ENCODE results near the gene TWIST2. TPM values are rescaled to one million over a fixed set of nuclear protein-coding genes. Genes with fewer than 3 reads are reported as not detected.

The TWIST2 gene
- total RNA-seq, 2 experiments from 2014 or later, result not detected

- CTCF ChIA-PET, result no interaction called here
- peaks cover 3% of the 10 kb centered on the region for H3K9me3 Mint-ChIP-seq (ENCODE audit: low read depth)
Observed at GRCh38 chr2:238865744-238866355, 18.0 kb downstream of the TWIST2 start.

GRCh38 chr2:238866656-238867277 lies 18.9 kb downstream of the TWIST2 start:
- DNase-seq, result no peak
- H3K27me3 Mint-ChIP-seq, result peaks cover 3% of the 10 kb centered on the region
- H3K27ac Mint-ChIP-seq, result no peak overlapping the region
- peaks cover 1% of the 10 kb centered on the region for H3K36me3 Mint-ChIP-seq
- H3K4me1 Mint-ChIP-seq, result peaks cover 5% of the 10 kb centered on the region
- CTCF ChIA-PET, result no interaction called here
- no peak overlapping the region for H3K4me3 Mint-ChIP-seq
- no peak for ATAC-seq
- H3K9me3 Mint-ChIP-seq (ENCODE audit: low read depth), result peaks cover 3% of the 10 kb centered on the region

More at GRCh38 chr2:238865744-238866355, 18.0 kb downstream of the TWIST2 start:
- H3K27ac Mint-ChIP-seq, result no peak overlapping the region
- no peak overlapping the region for H3K4me3 Mint-ChIP-seq
- H3K27me3 Mint-ChIP-seq, result peaks cover 3% of the 10 kb centered on the region
- peaks cover 1% of the 10 kb centered on the region for H3K36me3 Mint-ChIP-seq
- DNase-seq (no peak), ATAC-seq (no peak)
- peaks cover 5% of the 10 kb centered on the region for H3K4me1 Mint-ChIP-seq

- Mint-ChIP-seq H3K9me3 (ENCODE audit: low read depth) (peaks cover 3% of the 10 kb centered on the region), H3K4me3 (no peak overlapping the region), H3K4me1 (peaks cover 5% of the 10 kb centered on the region), H3K36me3 (peaks cover 1% of the 10 kb centered on the region), H3K27ac (no peak overlapping the region), H3K27me3 (peaks cover 3% of the 10 kb centered on the region)
- ATAC-seq, result no peak
- CTCF ChIA-PET, result no interaction called here
- no peak for DNase-seq
Observed at GRCh38 chr2:238868067-238868524, 20.2 kb downstream of the TWIST2 start.

GRCh38 chr2:238868616-238869292 lies 20.9 kb downstream of the TWIST2 start:
- no peak for DNase-seq
- CTCF ChIA-PET, result no interaction called here
- ATAC-seq, result no peak
- Mint-ChIP-seq H3K27me3 (peaks cover 3% of the 10 kb centered on the region), H3K27ac (no peak overlapping the region), H3K36me3 (peaks cover 1% of the 10 kb centered on the region), H3K4me1 (peaks cover 5% of the 10 kb centered on the region), H3K9me3 (ENCODE audit: low read depth) (peaks cover 3% of the 10 kb centered on the region), H3K4me3 (no peak overlapping the region)

GRCh38 chr2:238869293-238870124 lies 21.6 kb downstream of the TWIST2 start:
- peaks cover 2% of the 10 kb centered on the region for H3K4me1 Mint-ChIP-seq
- DNase-seq, result no peak
- CTCF ChIA-PET, result no interaction called here
- peak; percentile 54 for ATAC-seq
- H3K36me3 Mint-ChIP-seq, result peaks cover 1% of the 10 kb centered on the region
- peak overlapping the region; percentile 35 for H3K27ac Mint-ChIP-seq
- H3K9me3 Mint-ChIP-seq (ENCODE audit: low read depth), result peaks cover 3% of the 10 kb centered on the region
- H3K27me3 Mint-ChIP-seq, result no peaks in the 10 kb centered on the region
- H3K4me3 Mint-ChIP-seq, result no peak overlapping the region

- CTCF ChIA-PET, result no interaction called here
- no peak for ATAC-seq
- Mint-ChIP-seq H3K4me3 (no peak overlapping the region), H3K27ac (no peak overlapping the region), H3K27me3 (no peaks in the 10 kb centered on the region), H3K4me1 (peaks cover 2% of the 10 kb centered on the region), H3K36me3 (peaks cover 1% of the 10 kb centered on the region), H3K9me3 (ENCODE audit: low read depth) (peaks cover 3% of the 10 kb centered on the region)
- no peak for DNase-seq
Observed at GRCh38 chr2:238870261-238870660, 22.4 kb downstream of the TWIST2 start.

GRCh38 chr2:238872026-238872425 lies 24.1 kb downstream of the TWIST2 start:
- peaks cover 3% of the 10 kb centered on the region for H3K9me3 Mint-ChIP-seq (ENCODE audit: low read depth)
- ATAC-seq, result no peak
- no peak overlapping the region for H3K27ac Mint-ChIP-seq
- CTCF ChIA-PET, result no interaction called here
- no peak for DNase-seq
- peaks cover 3% of the 10 kb centered on the region for H3K27me3 Mint-ChIP-seq
- H3K4me3 Mint-ChIP-seq, result no peak overlapping the region
- H3K4me1 Mint-ChIP-seq, result peaks cover 2% of the 10 kb centered on the region
- H3K36me3 Mint-ChIP-seq, result peaks cover 1% of the 10 kb centered on the region

GRCh38 chr2:238872628-238873380 lies 24.9 kb downstream of the TWIST2 start:
- no peak overlapping the region for H3K4me3 Mint-ChIP-seq
- CTCF ChIA-PET, result no interaction called here
- H3K27ac Mint-ChIP-seq, result no peak overlapping the region
- H3K36me3 Mint-ChIP-seq, result peaks cover 1% of the 10 kb centered on the region
- no peak for DNase-seq
- peaks cover 2% of the 10 kb centered on the region for H3K4me1 Mint-ChIP-seq
- H3K9me3 Mint-ChIP-seq (ENCODE audit: low read depth), result peaks cover 3% of the 10 kb centered on the region
- peaks cover 3% of the 10 kb centered on the region for H3K27me3 Mint-ChIP-seq
- no peak for ATAC-seq

GRCh38 chr2:238873381-238873801 lies 25.5 kb downstream of the TWIST2 start:
- peaks cover 3% of the 10 kb centered on the region for H3K27me3 Mint-ChIP-seq
- ATAC-seq, result no peak
- CTCF ChIA-PET, result no interaction called here
- H3K27ac Mint-ChIP-seq, result no peak overlapping the region
- H3K4me3 Mint-ChIP-seq, result no peak overlapping the region
- peaks cover 1% of the 10 kb centered on the region for H3K36me3 Mint-ChIP-seq
- no peak for DNase-seq
- peaks cover 2% of the 10 kb centered on the region for H3K4me1 Mint-ChIP-seq
- H3K9me3 Mint-ChIP-seq (ENCODE audit: low read depth), result peaks cover 3% of the 10 kb centered on the region

GRCh38 chr2:238873841-238874240 lies 26.0 kb downstream of the TWIST2 start:
- peaks cover 2% of the 10 kb centered on the region for H3K4me1 Mint-ChIP-seq

GRCh38 chr2:238874330-238875050 lies 26.6 kb downstream of the TWIST2 start:
- Mint-ChIP-seq H3K4me3 (no peak overlapping the region), H3K4me1 (peaks cover 2% of the 10 kb centered on the region), H3K9me3 (ENCODE audit: low read depth) (peaks cover 3% of the 10 kb centered on the region), H3K36me3 (peaks cover 1% of the 10 kb centered on the region), H3K27me3 (peaks cover 3% of the 10 kb centered on the region), H3K27ac (no peak overlapping the region)
- DNase-seq (no peak), ATAC-seq (no peak)
- CTCF ChIA-PET, result no interaction called here

More at GRCh38 chr2:238873841-238874240, 26.0 kb downstream of the TWIST2 start:
- H3K36me3 Mint-ChIP-seq, result peaks cover 1% of the 10 kb centered on the region
- DNase-seq (no peak), ATAC-seq (no peak)
- no peak overlapping the region for H3K4me3 Mint-ChIP-seq
- H3K27ac Mint-ChIP-seq, result no peak overlapping the region
- peaks cover 3% of the 10 kb centered on the region for H3K27me3 Mint-ChIP-seq
- CTCF ChIA-PET, result no interaction called here
- peaks cover 3% of the 10 kb centered on the region for H3K9me3 Mint-ChIP-seq (ENCODE audit: low read depth)

GRCh38 chr2:238875101-238875470 lies 27.2 kb downstream of the TWIST2 start:
- no peak overlapping the region for H3K4me3 Mint-ChIP-seq
- H3K27ac Mint-ChIP-seq, result no peak overlapping the region
- CTCF ChIA-PET, result no interaction called here
- no peaks in the 10 kb centered on the region for H3K9me3 Mint-ChIP-seq (ENCODE audit: low read depth)
- peaks cover 3% of the 10 kb centered on the region for H3K27me3 Mint-ChIP-seq
- ATAC-seq (no peak), DNase-seq (no peak)
- no peaks in the 10 kb centered on the region for H3K36me3 Mint-ChIP-seq
- no peaks in the 10 kb centered on the region for H3K4me1 Mint-ChIP-seq

All from activated CD8-positive, alpha-beta memory T cell treated with anti-CD3 and anti-CD28 coated beads, Interleukin-2, amount 10 ng/mL, durations not matched to agents 7 days and 5 days (primary cell).